Activated CD4-positive, CD25-positive, alpha-beta regulatory T cell treated with anti-CD3 and anti-CD28 coated beads, Interleukin-2, amount 50 U/mL, for 24 hours (primary cell): ENCODE data around the gene STARD10.

ENCODE experiments used
- ATAC-seq, 2 donors: fragments of 150-1000 bp; cut with Tn5 transposase; one replicate each; pipeline ENCODE4 v1.10.0; 2021; ENCODE audit warnings: mild to moderate bottlenecking in 1 of 2, moderate library complexity in 1 of 2

Gene STARD10

DNA sequence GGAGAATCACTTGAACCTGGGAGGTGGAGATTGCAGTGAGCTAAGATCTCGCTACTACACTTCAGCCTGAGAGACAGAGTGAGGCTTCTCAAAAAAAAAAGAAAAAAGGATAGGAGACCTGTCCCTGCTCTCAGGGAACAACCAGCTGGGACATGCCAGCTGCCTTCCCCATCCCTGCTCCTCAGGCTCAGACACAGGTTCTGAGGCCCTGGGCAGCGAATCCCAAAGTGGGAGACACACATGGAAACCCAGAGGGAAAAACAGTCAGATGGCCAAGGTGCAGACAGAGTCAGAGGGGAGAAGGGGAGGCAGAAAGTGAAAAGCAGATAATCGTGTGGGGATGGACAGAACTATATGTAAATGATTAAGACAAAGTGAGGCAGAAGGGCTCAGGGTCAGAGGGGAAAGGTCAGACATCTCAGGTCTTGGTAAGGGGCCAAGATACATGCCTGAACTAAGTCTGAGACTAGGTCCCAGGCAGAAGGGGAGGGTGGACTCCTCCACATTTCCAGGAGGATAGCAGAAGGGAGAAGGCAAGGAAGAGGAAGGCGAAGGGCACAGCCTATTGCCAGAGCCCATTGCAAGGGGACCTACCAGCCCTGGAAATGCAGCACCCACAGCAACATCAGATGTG, 14.2 kb downstream of the STARD10 start:
- ATAC-seq: no peak

DNA sequence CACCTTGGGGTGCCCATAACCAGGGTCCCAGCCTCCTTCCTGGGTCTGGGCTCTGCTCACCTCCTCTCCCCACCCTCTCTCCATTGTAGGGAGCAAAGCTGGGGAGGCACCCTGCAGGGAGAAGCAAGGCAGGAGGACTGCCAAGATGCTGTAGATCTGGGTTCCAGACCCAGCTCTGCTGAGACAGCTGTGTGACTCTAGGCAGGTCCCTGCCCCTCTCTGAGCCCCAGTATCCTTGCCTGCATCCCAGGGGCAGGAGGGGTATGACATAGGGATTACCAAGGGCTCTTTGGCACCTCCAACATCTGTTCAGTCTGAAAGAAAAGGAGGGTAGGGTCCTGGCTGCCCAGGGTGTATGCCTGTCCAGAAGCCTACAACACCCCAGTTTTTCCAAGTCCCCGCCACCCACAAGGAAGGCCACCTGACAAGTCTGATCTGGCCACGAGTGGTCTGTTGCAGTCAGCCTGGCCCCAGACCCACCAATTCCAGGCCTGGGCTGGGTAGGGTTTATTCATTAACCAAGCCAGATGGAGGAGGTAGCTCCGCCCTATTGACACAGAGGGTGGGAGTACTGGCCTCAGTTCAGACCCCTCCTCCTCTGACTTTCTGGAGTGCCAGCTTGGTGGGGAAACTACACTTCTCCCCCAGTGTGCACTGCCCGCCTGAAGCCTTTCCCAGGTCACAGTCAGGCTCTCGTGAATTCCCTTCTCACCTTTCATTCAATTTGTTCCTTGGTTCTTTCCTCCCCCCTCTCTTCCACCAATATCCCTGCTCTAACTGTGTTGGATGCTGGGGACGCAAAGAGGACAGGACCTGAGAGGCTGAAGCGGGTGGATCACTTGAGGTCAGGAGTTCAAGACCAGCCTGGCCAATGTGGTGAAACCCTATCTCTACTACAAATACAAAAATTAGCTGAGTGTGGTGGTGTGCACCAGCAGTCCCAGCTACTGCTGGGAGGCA, 15.0 kb downstream of the STARD10 start:
- ATAC-seq: no peak

DNA sequence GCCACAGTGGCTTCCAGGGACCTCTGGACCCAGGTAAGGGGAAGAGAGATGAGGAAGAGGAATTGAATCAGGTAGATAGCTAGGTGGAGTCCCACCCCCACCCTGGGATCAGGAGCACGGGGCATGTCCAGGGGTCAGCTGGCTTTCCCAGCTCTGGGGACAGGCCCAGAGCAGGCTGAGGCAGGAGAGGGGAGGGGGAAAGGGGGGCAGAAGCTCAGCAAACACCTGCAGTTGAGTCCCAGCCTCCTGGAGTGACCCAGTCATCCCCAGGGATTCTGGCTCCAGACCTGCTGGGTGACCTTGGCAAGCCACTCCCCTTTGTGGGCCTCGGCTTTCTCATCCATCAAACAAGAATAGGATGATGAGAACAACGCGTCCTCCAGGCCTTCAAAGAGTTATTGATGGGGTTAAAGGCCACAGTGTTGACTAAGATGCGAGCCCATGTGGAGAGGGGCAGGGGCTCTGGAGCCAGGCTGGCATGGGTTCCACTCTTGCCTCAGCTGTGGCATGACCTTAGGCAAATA, 16.0 kb downstream of the STARD10 start:
- ATAC-seq: no peak

DNA sequence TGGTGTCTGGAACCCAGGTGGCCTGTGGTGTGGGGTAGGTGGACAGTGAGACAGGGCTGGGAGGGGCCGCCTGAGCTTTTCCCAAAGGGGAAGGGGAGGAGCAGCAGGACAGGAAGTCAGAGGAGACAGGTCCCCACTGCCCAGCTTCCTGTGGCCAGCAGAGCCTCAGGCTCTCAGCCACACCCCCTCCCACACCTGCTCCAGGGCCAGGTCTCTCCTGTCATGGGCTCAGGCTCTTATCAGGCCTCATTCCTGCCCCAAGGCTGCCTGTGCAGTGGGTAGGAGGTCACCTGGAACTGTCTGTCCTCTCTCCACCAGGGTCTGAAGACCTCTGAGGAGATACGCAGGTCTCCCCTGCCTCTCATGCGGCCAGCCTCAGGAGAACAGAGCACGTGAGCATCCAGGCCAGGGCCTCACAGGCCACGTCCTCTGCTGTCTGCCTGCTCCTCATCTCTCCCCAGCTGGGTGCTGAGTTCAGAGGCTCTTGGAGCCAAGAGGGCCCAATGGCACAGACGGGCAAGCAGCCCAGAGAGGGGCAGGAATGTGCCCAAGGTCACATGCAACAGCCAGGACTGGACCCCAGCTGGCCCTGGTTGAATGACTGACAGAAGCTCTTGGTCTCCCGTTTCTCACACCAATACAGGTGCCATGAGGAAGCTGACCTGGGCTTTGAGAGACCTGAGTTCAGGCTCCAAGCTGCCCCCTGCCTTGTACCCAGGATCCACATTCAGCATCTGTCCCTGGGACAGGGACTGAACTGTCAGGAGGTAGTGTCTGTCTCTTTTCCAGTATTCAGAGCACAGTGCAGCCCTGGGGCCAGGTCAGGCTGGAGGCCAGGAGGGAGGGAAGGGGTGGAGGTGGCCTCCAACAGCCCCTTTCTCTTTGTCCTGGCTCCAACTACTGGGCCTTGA, 16.7 kb downstream of the STARD10 start:
- ATAC-seq: no peak

DNA sequence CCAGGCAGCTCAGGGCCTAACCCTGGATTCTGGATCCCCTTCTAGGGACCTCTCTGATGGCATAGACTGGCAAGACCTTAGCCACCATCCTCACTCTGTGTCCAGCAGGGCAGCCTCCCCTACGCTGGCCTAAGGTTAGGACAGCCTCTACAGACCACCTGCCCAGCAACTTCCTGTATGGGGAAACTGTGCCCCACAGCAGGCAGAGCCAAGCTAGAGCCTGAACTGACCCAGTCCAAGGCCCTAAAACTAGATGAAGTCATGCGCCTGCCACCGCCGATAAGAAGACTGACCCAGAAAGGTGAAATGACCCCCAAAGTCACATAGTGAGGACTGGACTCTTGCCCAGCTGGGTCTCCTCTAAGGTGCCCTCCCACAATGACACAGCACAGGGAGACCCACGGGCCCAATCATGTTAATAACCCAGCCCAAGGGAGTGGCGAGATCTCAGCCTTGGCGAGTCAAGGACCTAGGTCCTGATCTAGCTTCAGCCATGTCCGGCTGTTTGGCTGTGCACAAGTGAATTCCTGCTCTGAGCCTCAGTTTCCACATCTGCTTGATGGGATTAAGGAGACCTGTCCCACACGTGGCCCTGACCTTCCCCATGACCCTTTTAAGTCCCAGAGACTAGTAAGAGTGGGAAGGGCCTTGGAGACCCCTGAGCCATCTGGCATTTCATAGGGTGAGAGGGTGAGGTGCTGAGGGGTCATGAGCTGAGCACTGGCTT, 17.6 kb downstream of the STARD10 start:
- no peak for ATAC-seq

DNA sequence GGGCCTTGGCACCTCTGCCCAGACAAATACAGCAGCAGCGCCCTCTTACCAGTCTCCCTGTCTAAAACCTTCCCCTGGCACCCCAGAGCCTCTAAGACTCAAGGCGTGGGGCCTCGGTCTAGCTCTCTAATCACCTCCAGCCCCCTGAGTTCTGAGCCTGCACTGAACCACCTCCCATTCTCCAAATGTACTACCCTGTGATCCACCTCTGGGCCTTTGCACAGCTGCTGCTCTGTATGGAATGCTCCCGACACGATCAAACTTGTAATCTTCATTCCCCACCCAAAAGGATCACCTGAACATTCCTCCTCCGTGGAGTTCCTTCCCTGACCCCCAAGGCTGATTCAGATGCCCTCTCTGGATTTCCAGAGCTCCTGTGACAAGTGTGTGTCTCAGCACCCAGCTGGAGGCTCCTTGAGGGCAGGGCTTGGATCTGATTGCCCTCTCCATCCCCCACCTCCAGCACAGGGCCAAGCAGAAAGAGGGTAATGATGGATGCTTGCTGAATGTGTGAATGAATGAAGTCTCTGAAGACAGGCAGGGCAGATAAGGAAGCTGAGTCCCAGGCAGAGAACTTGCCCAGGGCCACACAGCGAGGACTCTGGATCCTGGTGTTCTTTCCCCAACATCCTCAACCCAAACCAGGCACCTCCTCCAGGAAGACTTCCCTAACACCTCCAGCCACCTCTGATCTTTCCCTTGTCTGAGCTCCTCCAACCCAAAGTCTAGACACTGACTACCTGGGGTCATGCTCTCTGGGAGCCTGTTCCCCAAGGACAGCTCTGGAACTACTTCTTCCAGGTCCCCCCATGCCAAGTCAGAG, 18.3 kb downstream of the STARD10 start:
- ATAC-seq: no peak

DNA sequence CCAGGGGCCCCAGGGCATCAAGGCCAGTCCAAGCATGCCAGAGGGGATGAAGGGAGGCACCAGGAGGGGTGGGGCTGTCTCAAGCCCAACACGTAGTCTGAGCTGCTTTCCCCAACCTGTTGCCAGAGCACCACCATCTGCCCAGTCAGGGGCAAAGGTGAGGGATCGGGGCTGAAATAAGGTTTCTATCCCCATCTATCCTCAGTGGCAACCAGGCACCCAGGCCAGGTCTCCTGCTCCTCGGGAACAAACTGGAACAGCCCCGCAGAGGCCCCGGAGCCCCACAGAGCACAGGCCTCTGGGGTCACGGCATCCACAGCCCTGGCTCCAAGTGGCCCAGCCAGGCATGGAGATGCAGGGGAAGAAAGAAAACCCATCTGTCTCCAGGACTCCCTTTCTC, 19.3 kb downstream of the STARD10 start:
- no peak for ATAC-seq

DNA sequence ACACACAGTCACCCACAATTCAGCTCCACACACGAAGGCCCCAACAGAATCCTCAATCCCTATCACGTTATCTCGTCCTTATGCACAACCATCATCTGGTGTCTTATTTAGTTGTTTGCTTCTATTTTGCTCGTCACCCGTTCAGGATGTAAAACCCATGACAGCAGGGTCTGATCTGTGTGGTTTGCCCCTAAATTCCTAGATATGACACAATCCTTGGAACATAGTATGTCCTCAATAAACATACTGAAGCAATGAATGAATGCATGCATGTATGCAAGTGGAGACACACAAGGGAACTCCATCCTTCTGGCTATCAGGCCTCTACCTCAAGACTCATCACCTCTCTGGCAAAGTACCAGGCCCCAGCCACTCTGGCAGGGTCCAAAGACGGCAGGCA, 20.2 kb downstream of the STARD10 start:
- no peak for ATAC-seq

DNA sequence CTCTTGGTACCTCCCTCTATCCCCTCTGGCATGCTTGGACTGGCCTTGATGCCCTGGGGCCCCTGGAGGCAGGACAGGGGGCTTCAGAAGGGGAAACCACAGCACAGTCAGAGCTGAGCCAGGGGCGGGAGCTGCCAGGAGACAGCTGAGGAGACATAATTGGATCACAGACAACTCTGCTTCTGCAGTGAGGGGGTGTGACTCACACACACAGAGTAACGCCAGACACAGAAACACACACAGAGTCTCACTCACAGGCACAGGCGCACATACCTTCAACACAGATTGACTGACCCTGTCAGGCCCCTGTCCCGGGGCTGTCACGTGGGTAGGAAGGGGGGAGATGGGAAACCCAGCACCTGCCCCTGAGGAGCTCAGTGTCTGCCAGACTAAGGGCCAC, 20.6 kb downstream of the STARD10 start:
- no peak for ATAC-seq

DNA sequence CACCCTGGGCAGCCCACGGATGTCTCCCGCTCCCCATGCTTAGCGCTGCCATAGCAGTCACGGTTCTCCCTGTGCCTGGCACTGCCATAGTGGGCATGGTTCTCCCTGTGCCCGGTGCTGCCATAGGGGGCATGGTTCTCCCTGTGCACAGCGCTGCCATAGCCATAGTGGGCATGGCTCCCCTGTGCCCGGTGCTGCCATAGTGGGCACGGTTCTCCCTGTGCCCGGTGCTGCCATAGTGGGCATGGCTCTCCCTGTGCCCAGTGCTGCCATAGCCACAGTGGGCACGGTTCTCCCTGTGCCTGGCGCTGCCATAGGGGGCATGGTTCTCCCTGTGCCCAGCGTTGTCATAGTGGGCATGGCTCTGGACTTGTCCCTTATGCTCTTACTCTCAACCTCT, 21.8 kb downstream of the STARD10 start:
- ATAC-seq: no peak

DNA sequence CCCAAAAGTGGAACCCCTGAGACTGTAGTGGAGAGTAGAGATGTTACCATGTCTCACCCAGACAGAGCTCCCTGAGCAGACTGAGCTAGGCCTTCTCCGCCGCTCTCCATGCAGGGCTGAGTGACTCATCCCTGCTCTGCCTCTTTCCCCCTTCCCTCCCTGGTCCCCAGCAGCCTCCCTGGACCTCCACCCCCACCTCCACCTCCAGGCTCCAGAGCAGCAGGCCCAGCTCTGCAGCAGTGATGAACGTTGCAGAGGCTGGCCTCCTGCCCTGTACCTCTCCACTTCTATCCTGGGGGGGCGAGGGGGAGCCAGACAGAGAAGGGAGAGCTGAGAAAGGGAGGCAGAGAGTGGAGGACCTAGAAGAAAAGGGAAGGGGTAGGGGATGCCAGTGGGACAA, 22.3 kb downstream of the STARD10 start:
- no peak for ATAC-seq

DNA sequence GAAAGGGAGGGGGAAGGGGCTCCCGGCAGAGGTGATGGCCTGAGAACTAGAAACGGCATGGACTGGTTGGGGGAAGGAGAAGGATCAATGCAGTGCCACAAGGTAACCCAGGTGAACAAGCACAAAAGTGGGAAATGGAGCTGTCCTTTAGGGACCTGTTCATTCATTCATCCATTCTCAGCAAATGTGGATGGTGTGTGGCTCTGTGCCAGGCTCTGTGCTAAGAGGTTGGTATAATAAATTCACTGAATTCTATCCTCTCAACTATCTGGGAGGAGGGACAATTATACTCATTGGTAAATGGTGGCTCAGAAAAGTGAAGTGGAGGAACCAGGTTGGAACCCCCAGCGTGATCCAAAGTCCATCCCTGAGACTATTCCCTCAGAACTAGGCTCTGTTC, 23.0 kb downstream of the STARD10 start:
- ATAC-seq: no peak

DNA sequence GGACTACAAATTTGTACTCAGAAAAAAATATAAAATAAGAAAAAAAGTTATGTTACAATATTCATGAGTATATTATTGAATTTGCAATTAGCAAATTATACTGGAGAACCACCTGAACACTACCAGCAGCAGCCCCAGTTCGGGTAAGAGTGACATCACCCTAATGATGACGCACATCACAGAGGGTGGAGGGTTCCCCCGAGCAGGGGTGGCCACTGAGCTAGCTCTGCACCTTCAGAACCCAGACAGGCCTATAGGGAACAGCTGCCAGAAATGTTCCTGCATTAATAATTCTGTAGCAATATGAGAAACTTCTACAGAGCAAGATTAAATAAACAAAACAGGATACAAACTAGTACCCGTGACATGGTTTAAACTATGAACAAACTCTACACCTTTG, 24.2 kb downstream of the STARD10 start:
- no peak for ATAC-seq

DNA sequence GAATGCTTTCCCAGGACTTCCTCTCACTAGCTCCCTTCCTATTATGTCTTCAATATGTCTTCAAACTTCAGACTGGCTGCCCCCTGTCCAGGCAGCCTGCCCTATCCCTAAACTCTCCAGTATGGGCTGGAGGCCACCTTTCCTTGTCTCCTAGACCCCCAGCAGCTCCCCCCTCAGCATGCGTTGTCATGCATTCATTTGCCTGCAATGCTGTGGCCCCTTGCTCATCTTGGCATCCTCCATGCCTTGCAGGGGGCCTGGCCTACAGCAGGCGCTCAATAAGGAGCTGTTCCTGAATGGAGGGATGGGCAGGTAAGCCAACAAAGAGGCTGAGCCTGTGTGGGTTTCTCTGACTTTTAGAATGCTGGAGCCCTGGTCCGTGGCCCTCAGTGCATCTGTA, 25.3 kb downstream of the STARD10 start:
- no peak for ATAC-seq

DNA sequence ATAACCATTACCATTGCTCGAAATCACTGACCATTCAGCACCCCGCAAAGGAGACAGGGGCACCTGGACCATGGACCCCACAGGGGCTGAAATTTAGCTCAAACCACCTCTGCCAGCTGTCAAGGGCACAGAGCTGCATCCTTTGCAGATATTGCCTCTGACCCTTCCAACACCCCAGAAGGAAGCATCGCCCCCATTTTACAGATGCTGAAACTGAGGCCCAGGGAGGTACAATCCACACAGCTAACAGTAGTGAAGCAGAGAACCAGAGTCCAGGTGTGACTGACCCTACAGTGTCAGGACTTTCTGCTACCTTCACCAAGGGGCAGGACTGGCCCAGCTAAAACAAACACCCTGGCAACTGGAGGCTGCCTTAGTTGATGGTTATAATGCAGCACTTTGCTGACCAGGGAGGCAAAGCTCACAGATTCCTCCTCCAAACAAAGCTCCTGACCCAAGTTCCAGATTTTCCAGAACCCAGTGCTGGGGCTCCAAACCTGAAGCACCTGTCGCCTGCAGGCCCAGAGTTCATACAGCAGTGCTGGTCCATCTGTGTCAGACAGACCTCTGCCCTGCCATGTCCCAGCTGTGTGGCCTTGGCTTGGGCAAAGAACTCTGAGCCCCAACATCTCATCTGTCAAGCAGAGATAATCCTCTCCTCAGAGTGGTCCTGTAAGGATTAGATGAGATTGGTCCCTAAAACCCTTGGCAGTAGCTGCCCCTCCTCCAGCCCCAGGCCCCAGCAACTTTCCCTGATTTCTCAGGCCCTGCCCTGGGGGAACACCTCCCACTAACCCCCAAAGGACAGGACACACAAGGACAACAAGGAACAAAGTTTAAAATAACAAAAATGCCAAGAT, 26.4 kb downstream of the STARD10 start:
- ATAC-seq: no peak

DNA sequence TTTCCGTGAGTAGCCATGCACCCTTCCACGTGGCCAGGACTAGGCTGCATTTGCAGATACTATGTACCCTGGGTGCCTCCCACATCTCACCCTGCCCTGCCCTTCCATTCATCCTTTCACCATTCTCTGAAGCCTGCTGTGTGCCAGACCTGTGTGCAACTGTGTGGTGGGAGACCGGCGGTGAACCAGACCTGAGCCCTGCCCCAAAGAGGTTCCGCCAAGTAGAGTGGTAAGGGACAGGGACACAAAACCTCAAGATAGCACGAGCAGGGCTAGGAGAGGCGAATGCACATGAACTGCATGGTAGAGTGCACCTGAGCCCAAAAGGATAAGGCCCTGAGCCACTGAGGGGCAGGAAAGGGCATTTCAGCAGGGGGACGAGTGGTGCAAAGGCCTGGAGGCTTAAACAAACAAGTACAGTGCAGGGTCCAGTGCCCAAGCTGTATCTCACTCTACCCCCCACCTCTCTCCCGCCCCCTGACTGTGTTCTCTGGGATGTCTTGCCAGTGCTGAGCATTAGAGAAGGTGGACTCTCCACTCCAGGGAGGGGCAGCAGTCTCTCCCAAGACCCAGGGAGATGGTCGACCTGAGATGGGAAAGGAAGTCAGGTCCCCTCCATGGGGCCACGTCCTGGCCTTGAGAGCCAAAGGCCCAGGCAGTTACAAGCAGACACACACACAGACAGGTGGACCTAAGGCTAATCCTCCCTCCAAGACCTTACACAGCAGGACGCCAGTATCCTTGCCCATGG, 27.5 kb downstream of the STARD10 start:
- no peak for ATAC-seq

DNA sequence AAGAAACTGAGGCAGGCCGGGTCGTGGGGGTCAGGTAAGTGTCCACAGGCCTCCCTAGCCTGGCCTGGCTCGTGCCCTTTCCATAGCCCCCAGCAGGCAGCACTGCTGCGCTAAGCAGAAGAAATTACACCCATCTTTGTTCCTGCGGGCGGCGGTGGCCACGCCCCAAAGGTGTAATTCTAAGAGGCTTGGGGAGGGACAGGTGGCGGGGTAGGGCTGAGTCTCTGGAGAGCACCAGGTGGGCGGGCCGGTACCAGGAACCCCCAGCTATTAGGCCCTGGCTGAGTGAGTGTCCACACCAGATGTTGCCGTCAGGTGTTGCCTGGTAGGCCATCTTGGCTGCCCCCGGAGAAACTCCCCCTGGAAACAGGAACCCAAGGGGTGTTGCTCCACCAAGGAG, 29.3 kb downstream of the STARD10 start:
- no peak for ATAC-seq

DNA sequence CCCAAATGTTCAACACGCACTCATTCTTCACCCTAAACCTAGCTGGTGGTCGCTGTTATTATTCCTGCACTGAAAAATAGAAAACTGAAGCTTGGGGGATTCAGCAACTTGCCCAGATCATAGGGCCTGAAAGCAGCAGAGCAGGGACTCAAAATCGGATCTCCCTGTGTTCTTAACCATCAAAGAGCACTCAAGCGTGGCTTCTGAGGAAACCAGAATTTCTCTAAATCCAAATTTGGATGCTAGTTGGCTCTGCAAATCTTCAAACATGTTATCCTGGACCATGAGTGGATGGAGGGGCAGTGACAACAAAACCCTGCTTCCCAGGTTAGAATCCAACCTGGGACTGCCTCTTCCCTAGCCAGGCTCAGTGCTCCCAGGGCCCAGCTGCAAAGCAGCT, 30.0 kb downstream of the STARD10 start:
- no peak for ATAC-seq

DNA sequence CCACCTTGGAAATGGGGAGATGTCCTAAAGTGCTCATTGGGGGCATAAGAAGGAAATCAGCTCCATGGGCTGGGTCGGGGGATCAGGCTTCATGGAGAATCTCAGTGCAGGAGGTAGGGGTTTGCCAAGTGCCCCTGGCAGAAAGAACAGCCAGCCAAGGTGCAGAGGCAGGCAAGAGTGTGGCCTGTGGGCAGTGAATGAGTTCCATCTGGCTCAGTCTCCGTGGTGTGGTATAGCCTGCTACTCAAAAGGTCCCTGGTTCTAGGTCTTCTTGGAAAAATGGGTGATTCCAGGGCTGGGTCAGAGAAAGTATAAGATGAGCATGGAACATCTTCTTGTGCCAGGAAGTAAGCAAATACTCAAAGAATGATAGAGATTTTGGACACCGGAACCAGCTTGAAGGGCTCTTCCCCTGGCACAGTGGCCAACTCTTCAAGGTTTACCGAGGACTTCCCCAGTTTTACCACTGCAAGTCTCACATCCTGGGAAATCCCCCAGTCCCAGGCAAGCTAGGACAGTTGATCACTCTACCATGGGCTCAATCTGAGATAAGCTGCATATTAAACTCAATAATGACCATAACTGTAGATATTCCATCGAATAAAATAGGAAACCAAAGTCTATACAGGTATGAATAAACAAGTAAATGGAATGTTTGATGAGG, 31.1 kb downstream of the STARD10 start:
- peak; percentile 67 to 74 for ATAC-seq
